H1 (cell line): ENCODE data around the gene CUL2. TPM values are rescaled to one million over a fixed set of nuclear protein-coding genes. Genes with fewer than 3 reads are reported as not detected.

Experiments
- SP4 ChIP-seq: IDR thresholded peaks from 2 replicates; pipeline ENCODE4 v1.6.1; 2012; ENCODE audit warnings: low read length, inconsistent platforms
- TBP ChIP-seq: IDR thresholded peaks from 2 replicates; pipeline ENCODE4 v1.6.1; 2011; ENCODE audit warnings: low read depth, low read length, improper control_type of control experiment
- polyA plus RNA-seq, 7 experiments: library from polyadenylated mRNA; depleted of rRNA in 3 of 7; stranded (reverse) in 5 of 7; unstranded in 2 of 7; fragments of >200 nt in 5 of 7; fragments of 200-250 nt in 2 of 7; gene quantifications; 1 replicate in 5 of 7; 2 replicates in 1 of 7; 4 replicates in 1 of 7; pipeline versions ENCODE4 v1.2.1 to v1.2.3, GENCODE V29; 2011 to 2013; ENCODE audit warnings: missing spikeins in 2 of 7, mixed read lengths in 2 of 7
- total RNA-seq: library from RNA; stranded (reverse); fragmentation: NEBNext Ultra II Directional; extraction: Animal tissue kit (Norgen Biotek cat#: 25700); gene quantifications from 2 replicates; pipeline ENCODE4 v1.2.1, GENCODE V29; 2021

Gene CUL2
- total and polyA plus RNA-seq, 2 of the 8 experiments (the other 6 are each of a cell fraction or from before 2014, with no cell fraction given) = 10.2 to 43.1 TPM

DNA sequence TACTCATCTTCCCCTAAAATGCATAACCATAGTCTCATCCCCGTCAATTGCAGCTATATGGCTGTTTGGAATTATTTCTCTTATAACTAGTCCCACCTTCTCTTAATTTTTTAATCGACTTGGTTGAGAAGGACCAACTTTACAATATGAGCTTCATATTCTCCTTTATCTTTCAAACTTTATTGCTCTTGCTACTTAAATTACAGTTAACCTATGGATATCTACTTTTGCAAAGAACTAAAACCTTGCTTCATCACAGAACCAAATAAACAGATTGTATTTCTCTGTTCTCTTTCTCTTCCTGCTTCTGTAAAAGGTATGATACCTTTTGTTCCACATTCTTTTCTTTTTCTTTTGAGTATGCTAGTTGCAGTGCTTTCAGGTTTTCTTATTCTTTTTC is 42.6 kb upstream of the CUL2 start (continued):
- TF ChIP-seq SP4 = no peak
- TF ChIP-seq TBP = no peak
- TF ChIP-seq, all 59 proteins: peak for 0
